ENCODE data around the gene TMTC1. TPM values are rescaled to one million over a fixed set of nuclear protein-coding genes. Genes with fewer than 3 reads are reported as not detected.

Gene TMTC1
- total RNA-seq, 2 donors from 2014 or later: 15.6 to 20.1 TPM

DNA sequence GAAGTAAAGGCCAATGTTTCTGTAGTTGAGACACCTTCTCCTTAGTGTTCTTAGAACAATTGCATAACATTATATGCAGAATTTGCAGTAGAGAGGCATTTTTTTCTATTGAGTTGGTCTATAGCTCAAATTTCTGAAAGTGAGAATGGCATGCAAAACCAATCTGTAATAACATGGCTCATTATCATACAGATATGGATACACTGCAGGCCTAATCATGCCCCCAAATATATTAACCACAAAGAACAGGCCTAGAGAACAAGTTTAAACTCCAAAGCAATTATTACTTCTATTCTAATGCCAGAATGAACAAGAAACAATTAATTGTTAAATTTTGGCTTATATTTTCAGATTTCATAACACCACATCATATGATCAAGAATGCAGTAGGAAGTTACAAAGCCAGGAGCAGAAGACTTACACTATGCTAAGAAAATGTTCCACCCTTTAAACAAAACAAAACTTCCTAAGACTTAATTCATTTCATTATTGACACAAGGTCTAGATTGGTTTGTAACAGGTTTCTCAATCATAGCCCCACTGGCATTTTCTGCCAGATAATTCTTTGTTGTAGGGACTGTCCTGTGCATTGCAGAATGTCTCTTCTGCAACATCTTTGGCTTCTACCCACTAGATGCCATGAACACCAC, 26.9 kb downstream of the TMTC1 start:
- H3K27me3 ChIP-seq: no peaks in the 10 kb centered on the region
- H3K4me1 ChIP-seq: no peaks in the 10 kb centered on the region
- H3K36me3 ChIP-seq (replicated peaks in 1 of 2; ENCODE audit: insufficient read depth in 1 of 2, low read depth in 2 of 2): no peaks in the 10 kb centered on the region
- ATAC-seq (no peak), DNase-seq (no peak)
- intact Hi-C loops (cut with DNase I): no loop called here
- no peak overlapping the region for H3K27ac ChIP-seq
- no peak overlapping the region for H3K4me3 ChIP-seq
- TF ChIP-seq, protein P1, sequence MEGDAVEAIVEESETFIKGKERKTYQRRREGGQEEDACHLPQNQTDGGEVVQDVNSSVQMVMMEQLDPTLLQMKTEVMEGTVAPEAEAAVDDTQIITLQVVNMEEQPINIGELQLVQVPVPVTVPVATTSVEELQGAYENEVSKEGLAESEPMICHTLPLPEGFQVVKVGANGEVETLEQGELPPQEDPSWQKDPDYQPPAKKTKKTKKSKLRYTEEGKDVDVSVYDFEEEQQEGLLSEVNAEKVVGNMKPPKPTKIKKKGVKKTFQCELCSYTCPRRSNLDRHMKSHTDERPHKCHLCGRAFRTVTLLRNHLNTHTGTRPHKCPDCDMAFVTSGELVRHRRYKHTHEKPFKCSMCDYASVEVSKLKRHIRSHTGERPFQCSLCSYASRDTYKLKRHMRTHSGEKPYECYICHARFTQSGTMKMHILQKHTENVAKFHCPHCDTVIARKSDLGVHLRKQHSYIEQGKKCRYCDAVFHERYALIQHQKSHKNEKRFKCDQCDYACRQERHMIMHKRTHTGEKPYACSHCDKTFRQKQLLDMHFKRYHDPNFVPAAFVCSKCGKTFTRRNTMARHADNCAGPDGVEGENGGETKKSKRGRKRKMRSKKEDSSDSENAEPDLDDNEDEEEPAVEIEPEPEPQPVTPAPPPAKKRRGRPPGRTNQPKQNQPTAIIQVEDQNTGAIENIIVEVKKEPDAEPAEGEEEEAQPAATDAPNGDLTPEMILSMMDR (IDR thresholded peaks at IDR 0.05): no peak
- TF ChIP-seq POLR2A (IDR thresholded peaks at IDR 0.05): no peak
- H3K9me3 ChIP-seq: no peaks in the 10 kb centered on the region

DNA sequence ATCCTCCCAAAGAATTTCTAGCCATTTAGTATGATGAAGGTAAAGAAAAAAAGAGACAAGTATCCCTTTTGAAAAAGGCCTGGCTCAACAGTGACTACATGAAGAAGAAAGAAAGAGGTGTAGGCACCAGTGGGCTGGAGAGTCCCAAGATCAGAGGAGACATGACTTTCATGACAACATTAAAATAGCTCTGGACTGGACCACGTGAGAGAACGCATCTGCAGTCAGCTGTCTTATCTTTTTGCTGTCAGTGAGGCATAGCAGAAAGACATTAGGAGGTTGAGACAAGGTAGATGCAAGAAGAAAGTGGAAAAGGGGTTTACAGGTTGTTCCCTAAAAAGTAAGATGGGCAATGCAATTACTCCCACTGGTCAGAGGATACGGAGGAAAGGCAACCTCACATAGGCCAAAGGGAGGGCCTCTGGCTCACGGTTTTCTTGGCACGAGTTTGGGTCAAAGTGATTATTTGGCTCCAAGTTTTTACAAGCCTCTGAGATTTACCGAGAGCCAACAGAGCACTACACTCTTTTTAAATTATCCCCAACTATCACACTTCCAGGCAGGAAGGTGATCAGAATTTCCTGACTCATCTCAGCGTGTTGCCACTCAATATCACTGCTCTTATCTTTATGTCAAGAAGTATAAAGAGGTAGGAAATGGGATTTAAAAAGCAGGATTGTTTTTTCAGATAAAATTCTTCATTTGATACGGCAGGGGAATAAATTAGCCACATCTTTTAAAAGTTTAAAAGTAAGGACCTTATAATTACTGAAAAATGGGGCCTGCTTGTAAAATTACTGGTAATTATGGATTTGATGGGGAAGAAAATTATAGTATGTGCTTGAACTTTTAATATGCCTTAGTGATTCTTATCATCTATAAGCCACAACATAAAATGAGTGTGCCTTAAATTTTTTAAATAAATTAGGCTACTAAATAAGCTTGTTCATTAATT, 29.2 kb downstream of the TMTC1 start:
- no peak overlapping the region for H3K4me3 ChIP-seq
- TF ChIP-seq, protein P1 (IDR thresholded peaks at IDR 0.05): no peak
- TF ChIP-seq POLR2A (IDR thresholded peaks at IDR 0.05): no peak
- DNase-seq: no peak
- 45 to 52% methylated on average over 8 of the region's 8 CpGs for WGBS, 2 donors
- no peaks in the 10 kb centered on the region for H3K36me3 ChIP-seq (replicated peaks in 1 of 2; ENCODE audit: insufficient read depth in 1 of 2, low read depth in 2 of 2)
- no peaks in the 10 kb centered on the region for H3K27me3 ChIP-seq
- H3K9me3 ChIP-seq: no peaks in the 10 kb centered on the region
- ATAC-seq: no peak
- intact Hi-C loops (cut with DNase I): no loop called here
- H3K4me1 ChIP-seq: no peaks in the 10 kb centered on the region
- H3K27ac ChIP-seq: no peak overlapping the region

DNA sequence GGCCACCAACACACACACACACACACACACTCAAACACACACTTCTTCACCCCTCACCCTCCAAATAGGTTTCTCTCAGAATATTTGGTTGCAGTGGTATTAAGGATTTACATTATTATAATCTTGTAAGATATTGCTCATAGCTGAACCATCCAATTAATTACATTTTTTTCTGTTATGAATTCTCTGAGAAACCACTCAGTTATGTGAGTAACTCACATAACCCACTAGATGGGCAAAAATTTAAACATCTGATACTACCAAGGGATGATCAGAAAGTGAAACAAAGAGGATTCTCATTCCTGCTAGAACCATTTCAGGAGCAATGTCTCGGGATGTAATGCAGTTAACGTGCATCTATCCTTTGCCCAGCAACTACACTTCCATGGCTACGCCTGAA, 31.6 kb downstream of the TMTC1 start:
- Histone ChIP-seq H3K9me3 (no peaks in the 10 kb centered on the region), H3K27ac (no peak overlapping the region), H3K4me3 (no peak overlapping the region), H3K27me3 (no peaks in the 10 kb centered on the region), H3K36me3 (replicated peaks in 1 of 2; ENCODE audit: insufficient read depth in 1 of 2, low read depth in 2 of 2) (no peaks in the 10 kb centered on the region), H3K4me1 (no peaks in the 10 kb centered on the region)
- TF ChIP-seq POLR2A (IDR thresholded peaks at IDR 0.05): no peak
- TF ChIP-seq, protein P1 (IDR thresholded peaks at IDR 0.05): no peak
- intact Hi-C loops (cut with DNase I): no loop called here
- ATAC-seq (no peak), DNase-seq (no peak)
- 71 to 75% methylated on average over 3 of the region's 3 CpGs for WGBS, 2 donors

DNA sequence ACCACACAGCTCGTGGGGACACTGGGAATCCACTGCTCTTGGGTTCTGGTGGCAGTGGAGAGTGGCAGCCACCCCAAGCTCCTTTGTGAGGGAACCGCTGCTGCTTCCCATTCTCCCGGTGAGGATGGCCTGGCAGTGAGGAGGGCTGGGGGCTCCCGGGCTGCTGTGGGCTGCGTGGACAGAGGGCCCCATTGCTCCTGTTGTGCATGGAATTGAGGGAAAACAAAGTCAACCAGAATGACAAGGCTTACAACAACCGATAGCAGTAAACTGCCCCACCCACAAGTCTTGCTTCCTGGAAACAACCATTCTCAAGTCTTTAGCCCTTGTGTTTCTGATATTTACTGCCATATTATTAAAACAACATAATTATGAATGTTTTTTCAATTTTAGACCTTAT, 32.1 kb downstream of the TMTC1 start:
- Histone ChIP-seq H3K36me3 (replicated peaks in 1 of 2; ENCODE audit: insufficient read depth in 1 of 2, low read depth in 2 of 2) (no peaks in the 10 kb centered on the region), H3K4me3 (no peak overlapping the region), H3K4me1 (no peaks in the 10 kb centered on the region), H3K9me3 (no peaks in the 10 kb centered on the region), H3K27me3 (no peaks in the 10 kb centered on the region), H3K27ac (no peak overlapping the region)
- no peak for DNase-seq
- no peak for ATAC-seq
- TF ChIP-seq, protein P1 (IDR thresholded peaks at IDR 0.05): no peak
- TF ChIP-seq POLR2A (IDR thresholded peaks at IDR 0.05): no peak
- intact Hi-C loops (cut with DNase I): no loop called here
- WGBS, 2 donors: 51% methylated on average over 4 to 6 of the region's 6 CpGs

Measured in body of pancreas (tissue), 4 donors.